ENCODE results near the gene RAB9B.

Gene RAB9B

GRCh38 chrX:103806862-103807474 is 25.1 kb downstream of the RAB9B start:
- intact Hi-C loops (cut with DNase I; ENCODE audit: low total_unique reads), result no loop called here

GRCh38 chrX:103805860-103806259 is 26.2 kb downstream of the RAB9B start:
- H3K4me1 ChIP-seq, result no peaks in the 10 kb centered on the region
- DNase-seq, result no peak
- H3K27me3 ChIP-seq, result no peaks in the 10 kb centered on the region
- no peak for TF ChIP-seq CTCF (IDR thresholded peaks at IDR 0.05)
- intact Hi-C loops (cut with DNase I; ENCODE audit: low total_unique reads), result no loop called here
- H3K36me3 ChIP-seq, result no peaks in the 10 kb centered on the region
- H3K4me3 ChIP-seq, result no peak overlapping the region
- no peaks in the 10 kb centered on the region for H3K9me3 ChIP-seq
- H3K27ac ChIP-seq, result no peak overlapping the region

More at GRCh38 chrX:103806862-103807474, 25.1 kb downstream of the RAB9B start:
- no peak for TF ChIP-seq CTCF (IDR thresholded peaks at IDR 0.05)
- H3K4me3 ChIP-seq, result no peak overlapping the region
- no peaks in the 10 kb centered on the region for H3K27me3 ChIP-seq
- no peaks in the 10 kb centered on the region for H3K9me3 ChIP-seq
- DNase-seq, result no peak
- no peaks in the 10 kb centered on the region for H3K4me1 ChIP-seq
- H3K27ac ChIP-seq, result no peak overlapping the region
- H3K36me3 ChIP-seq, result no peaks in the 10 kb centered on the region

- no peak for DNase-seq
- H3K4me1 ChIP-seq, result no peaks in the 10 kb centered on the region
- H3K27ac ChIP-seq, result no peak overlapping the region
- H3K9me3 ChIP-seq, result no peaks in the 10 kb centered on the region
- TF ChIP-seq CTCF (IDR thresholded peaks at IDR 0.05), result no peak
- no peaks in the 10 kb centered on the region for H3K27me3 ChIP-seq
- intact Hi-C loops (cut with DNase I; ENCODE audit: low total_unique reads), result no loop called here
- no peak overlapping the region for H3K4me3 ChIP-seq
- H3K36me3 ChIP-seq, result no peaks in the 10 kb centered on the region
These were observed 31.7 kb downstream of the RAB9B start for GRCh38 chrX:103800318-103800717.

- DNase-seq, result no peak
- H3K4me1 ChIP-seq, result peaks cover 0 to 4% (median 0%) of the 10 kb centered on the region in 4 donors
These were observed 34.4 kb downstream of the RAB9B start for GRCh38 chrX:103797691-103798090.

GRCh38 chrX:103794119-103794518 is 37.9 kb downstream of the RAB9B start:
- H3K4me3 ChIP-seq, result no peak overlapping the region
- no peak for DNase-seq
- H3K27ac ChIP-seq, result no peak overlapping the region
- TF ChIP-seq CTCF (IDR thresholded peaks at IDR 0.05), result no peak
- peaks cover 0 to 4% (median 0%) of the 10 kb centered on the region in 4 donors for H3K4me1 ChIP-seq
- intact Hi-C loops (cut with DNase I; ENCODE audit: low total_unique reads), result loop anchor here (2.0 kb wide), 1 partner anchor 37 kb away; no protein-coding TSS in a partner anchor
- no peaks in the 10 kb centered on the region for H3K27me3 ChIP-seq
- H3K9me3 ChIP-seq, result no peaks in the 10 kb centered on the region
- H3K36me3 ChIP-seq, result no peaks in the 10 kb centered on the region

More at GRCh38 chrX:103797691-103798090, 34.4 kb downstream of the RAB9B start:
- Histone ChIP-seq H3K4me3 (no peak overlapping the region), H3K9me3 (no peaks in the 10 kb centered on the region), H3K27me3 (no peaks in the 10 kb centered on the region), H3K36me3 (no peaks in the 10 kb centered on the region), H3K27ac (no peak overlapping the region)
- intact Hi-C loops (cut with DNase I; ENCODE audit: low total_unique reads), result no loop called here
- no peak for TF ChIP-seq CTCF (IDR thresholded peaks at IDR 0.05)

Measured in tibial artery (tissue), 4 donors.